BE2C (cell line): ENCODE data around the gene CNOT10.

ENCODE experiments used
- DNase-seq: peaks from one replicate; pipeline ENCODE4 v3.0.0-alpha.2; 2020
- H3K27me3 ChIP-seq: fragments of 250-450 bp; sonication (Bioruptor Pico); 2 replicates; pipeline ENCODE4 v1.5.1; 2020; ENCODE audit warnings: mild to moderate bottlenecking
- H3K36me3 ChIP-seq: fragments of 250-450 bp; sonication (Bioruptor Pico); 2 replicates; pipeline ENCODE4 v1.5.1; 2020; ENCODE audit warnings: mild to moderate bottlenecking
- H3K4me1 ChIP-seq: fragments of 250-450 bp; sonication (Bioruptor Pico); 2 replicates; pipeline ENCODE4 v1.5.1; 2020
- H3K4me3 ChIP-seq: 2 replicates; pipeline ENCODE4 v1.5.1; 2011; ENCODE audit warnings: low read depth, low read length
- H3K9me3 ChIP-seq: fragments of 250-450 bp; sonication (Bioruptor Pico); 2 replicates; pipeline ENCODE4 v1.5.1; 2020
- CTCF ChIP-seq: IDR thresholded peaks from 2 replicates; pipeline ENCODE4 v1.5.1; 2012; ENCODE audit warnings: mild to moderate bottlenecking, low read depth, low read length

Gene CNOT10

DNA sequence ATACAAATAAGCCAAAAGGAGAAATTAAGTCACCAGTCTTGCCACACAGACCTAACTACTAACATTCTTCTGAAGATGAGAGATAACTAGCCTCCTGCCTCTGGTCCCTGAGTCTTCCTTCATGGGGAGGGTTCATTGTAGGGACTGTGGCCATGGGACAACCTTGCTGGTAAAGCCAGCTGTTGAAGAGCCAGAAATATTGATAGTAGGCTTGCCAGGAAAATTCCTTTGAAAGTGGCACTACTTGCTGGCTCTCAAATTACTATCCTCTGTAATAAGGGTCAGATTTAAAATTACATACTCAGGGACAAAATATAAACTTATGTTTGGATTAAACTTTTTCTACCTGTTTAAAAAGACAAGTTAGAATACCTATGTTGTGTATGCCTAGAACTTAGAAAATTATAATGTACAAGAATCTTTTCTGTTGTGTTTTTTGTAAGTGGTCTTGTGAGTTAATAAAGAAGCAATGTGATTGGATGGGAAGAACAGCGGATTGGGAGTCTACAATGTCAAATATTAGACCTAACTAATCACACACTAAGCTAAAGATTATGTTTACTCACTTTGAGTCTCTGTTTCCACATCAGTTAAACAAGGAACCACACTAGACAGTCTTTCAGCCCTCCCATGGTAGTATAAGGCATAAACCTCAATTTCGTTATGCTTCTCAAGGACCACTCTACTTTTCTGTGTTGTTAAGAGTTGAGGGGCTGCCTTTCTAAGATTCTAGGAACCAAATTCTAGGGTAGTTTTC is 72.8 kb downstream of the CNOT10 start:
- no peak for TF ChIP-seq CTCF
- no peaks in the 10 kb centered on the region for H3K27me3 ChIP-seq
- H3K4me3 ChIP-seq = no peak overlapping the region
- H3K4me1 ChIP-seq = no peaks in the 10 kb centered on the region
- H3K9me3 ChIP-seq = no peaks in the 10 kb centered on the region
- no peak for DNase-seq
- no peaks in the 10 kb centered on the region for H3K36me3 ChIP-seq

GRCh38 chr3:32758375-32758753 is 73.4 kb downstream of the CNOT10 start:
- DNase-seq = no peak
- no peak for TF ChIP-seq CTCF
- Histone ChIP-seq H3K9me3 (no peaks in the 10 kb centered on the region), H3K4me3 (no peak overlapping the region), H3K27me3 (no peaks in the 10 kb centered on the region), H3K36me3 (no peaks in the 10 kb centered on the region), H3K4me1 (no peaks in the 10 kb centered on the region)

DNA sequence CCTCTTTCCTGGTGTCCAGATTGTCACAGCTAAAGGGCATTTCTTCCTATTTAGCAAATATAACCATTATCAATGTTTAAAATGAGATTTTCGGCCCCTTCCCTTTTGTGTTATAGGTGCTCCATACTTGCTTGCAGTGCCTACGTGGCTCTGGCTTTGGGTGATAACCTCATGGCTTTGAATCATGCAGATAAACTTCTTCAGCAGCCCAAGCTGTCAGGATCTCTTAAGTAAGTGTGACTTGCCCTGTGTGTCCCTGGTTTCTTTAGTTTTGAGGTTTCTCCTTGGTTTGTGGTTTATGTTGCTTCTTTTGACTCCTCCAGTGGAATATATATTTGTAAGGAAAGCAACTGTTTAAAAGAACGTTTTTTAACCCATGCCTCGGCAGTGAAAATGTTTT is 74.4 kb downstream of the CNOT10 start:
- no peaks in the 10 kb centered on the region for H3K27me3 ChIP-seq
- H3K36me3 ChIP-seq = no peaks in the 10 kb centered on the region
- no peaks in the 10 kb centered on the region for H3K9me3 ChIP-seq
- no peaks in the 10 kb centered on the region for H3K4me1 ChIP-seq
- no peak for TF ChIP-seq CTCF
- no peak overlapping the region for H3K4me3 ChIP-seq
- DNase-seq = no peak

GRCh38 chr3:32764481-32764880 is 79.5 kb downstream of the CNOT10 start:
- no peak for TF ChIP-seq CTCF
- Histone ChIP-seq H3K4me3 (no peak overlapping the region), H3K36me3 (no peaks in the 10 kb centered on the region), H3K27me3 (no peaks in the 10 kb centered on the region), H3K4me1 (no peaks in the 10 kb centered on the region), H3K9me3 (no peaks in the 10 kb centered on the region)
- DNase-seq = no peak

DNA sequence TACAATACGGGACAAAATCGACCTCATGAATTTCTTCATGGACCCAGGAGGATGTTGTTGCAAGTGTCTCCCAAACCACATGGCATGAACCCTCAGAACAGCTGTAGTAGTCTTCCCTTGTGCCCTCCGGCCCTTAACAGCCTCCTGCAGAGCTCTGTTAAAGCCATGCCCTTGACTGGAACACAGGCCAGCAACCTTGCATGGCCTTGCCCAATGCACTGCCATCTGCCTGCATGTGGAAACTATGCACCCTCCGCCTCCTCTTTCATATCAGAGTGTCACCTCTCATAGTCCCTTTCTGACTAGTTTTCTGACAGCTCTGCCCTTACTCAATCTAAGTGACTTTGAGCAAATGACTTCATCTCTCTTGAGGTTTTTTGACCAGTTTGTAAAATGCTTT is 93.4 kb downstream of the CNOT10 start:
- no peaks in the 10 kb centered on the region for H3K27me3 ChIP-seq
- no peak overlapping the region for H3K4me3 ChIP-seq
- H3K36me3 ChIP-seq = no peaks in the 10 kb centered on the region
- TF ChIP-seq CTCF = no peak
- no peak for DNase-seq
- H3K9me3 ChIP-seq = no peaks in the 10 kb centered on the region
- H3K4me1 ChIP-seq = no peaks in the 10 kb centered on the region

DNA sequence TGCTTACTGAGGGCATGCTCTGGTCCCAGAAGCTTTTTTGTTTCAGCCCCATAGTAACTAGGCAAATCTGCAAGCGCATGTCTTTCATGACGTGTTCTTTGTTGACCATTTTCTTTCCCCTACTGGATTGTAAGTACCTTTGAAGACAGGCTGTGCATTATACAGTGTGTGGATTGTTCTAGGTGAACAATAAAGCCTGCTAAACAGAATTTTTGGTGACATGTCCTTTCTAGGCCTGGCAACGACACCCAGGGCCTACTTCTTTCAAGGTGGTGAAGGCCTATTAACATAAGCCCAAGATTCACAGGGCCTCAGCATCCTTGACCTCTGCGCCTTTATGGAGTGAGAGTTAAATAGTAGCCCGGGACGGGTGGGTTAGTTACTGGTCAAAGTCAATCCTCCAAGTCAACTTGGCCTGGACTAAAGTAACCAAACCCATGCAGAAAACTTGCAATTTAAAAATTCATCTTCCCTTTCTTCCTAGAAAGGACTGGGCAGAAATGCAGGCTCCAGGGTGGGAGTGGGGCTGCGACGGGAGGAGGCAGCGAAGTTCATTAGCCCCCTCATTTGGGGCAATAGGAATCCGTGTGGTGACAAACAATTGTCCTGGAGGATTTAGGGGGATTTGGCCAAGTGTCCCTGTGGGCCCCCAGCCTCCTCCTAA is 95.2 kb downstream of the CNOT10 start:
- Histone ChIP-seq H3K27me3 (no peaks in the 10 kb centered on the region), H3K4me3 (peak overlapping the region; percentile 70), H3K9me3 (no peaks in the 10 kb centered on the region), H3K4me1 (no peaks in the 10 kb centered on the region), H3K36me3 (no peaks in the 10 kb centered on the region)
- DNase-seq = no peak
- no peak for TF ChIP-seq CTCF
